Heart left ventricle (tissue), 13 donors: ENCODE measurements around the gene ANKRD34B.

ENCODE experiments used
- CTCF ChIP-seq, 12 donors: fragments of 200-600 bp; sonication (generic) in 4 of 12; IDR thresholded peaks; one replicate each; pipeline versions ENCODE4 v1.5.0 to v1.8.0; 2018 to 2022; ENCODE audit warnings: antibody characterized with exemption in 12 of 12, mild to moderate bottlenecking in 5 of 12
- POLR2A ChIP-seq, 2 donors: fragments of 450-650 bp; IDR thresholded peaks; one replicate each; pipeline ENCODE4 v1.6.1; 2017; ENCODE audit warnings: antibody characterized with exemption in 2 of 2, mild to moderate bottlenecking in 2 of 2, moderate library complexity in 2 of 2
- donor health status: ischemic (EF 13 %, LVEDD 7.1; RV severe dilation, severe dysfunction).
- donor health status: DM: no; HTN: yes; CAD: no.
- donor health status: DM: no; HTN: no; CAD: no.
- donor health status: ischemic (EF 25% LVEDD 6.9; RV normal size, moderate dysfunction).
- donor health status: ischemic (EF 25% LVEDD 5.7; RV mildly dilated, moderate dysfunction).
- donor health status: ischemic (EF 35%, LVEDD 5.7; RV mildly dilated, moderate dysfunction).
- donor health status: nonischemic (EF 11% LVEDD 7.7; RV severe dilation, severe dysfunction).
- donor health status: DM: yes; HTN: yes; CAD: no.
- donor health status: PGD.
- donor health status: ischemic (EF 29% LVEDD 5.4; RV normal size, mild dysfunction).
- donor health status: nonischemic (EF 23%, LVEDD 6.1; RV moderate dilation, normal function).

DNA sequence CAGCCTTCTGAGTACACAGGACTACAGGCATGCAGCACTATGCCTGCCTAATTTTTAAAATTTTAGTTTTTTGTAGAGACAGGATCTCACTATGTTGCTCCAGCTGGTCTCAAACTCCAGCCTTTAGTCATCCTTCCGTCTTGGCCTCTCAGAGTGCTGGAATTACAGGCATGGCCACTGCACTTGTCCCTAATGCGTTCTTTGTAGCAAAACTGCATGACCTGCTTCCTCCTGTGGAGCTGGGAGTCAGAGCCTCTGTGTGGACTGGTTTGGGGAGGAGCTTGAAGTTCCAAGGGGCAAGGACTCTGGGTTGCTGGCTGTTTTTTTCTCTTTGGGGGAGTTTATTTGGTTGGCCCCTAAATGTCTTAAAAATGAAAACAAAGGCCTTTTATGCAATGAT is 22.7 kb upstream of the ANKRD34B start:
- TF ChIP-seq CTCF (IDR thresholded peaks at IDR 0.05) (no peak), POLR2A (IDR thresholded peaks at IDR 0.05) (no peak)
